Testis (tissue), 3 donors: ENCODE data around the gene ZBTB20. TPM values are rescaled to one million over a fixed set of nuclear protein-coding genes. Genes with fewer than 3 reads are reported as not detected.

Experiments
- DNase-seq: peaks from one replicate; pipeline ENCODE4 v3.0.0-alpha.2; 2019
- H3K27ac ChIP-seq, 2 donors: fragments of 200-600 bp; sonication (generic); one replicate each; pipeline ENCODE4 v1.5.1; 2019
- H3K27me3 ChIP-seq: fragments of 200-600 bp; sonication (generic); one replicate; pipeline ENCODE4 v1.5.1; 2019
- H3K36me3 ChIP-seq: fragments of 200-600 bp; sonication (generic); one replicate; pipeline ENCODE4 v1.5.1; 2017; ENCODE audit warnings: low read depth; ENCODE audit errors: missing control alignments
- H3K4me1 ChIP-seq: fragments of 200-600 bp; sonication (generic); one replicate; pipeline ENCODE4 v1.5.1; 2019
- H3K4me3 ChIP-seq, 2 donors: fragments of 200-600 bp; sonication (generic); one replicate each; pipeline ENCODE4 v1.5.1; 2017 to 2019
- H3K9me3 ChIP-seq: fragments of 200-600 bp; sonication (generic); one replicate; pipeline ENCODE4 v1.5.1; 2017
- CTCF ChIP-seq, 3 experiments: fragments of 450-650 bp in 2 of 3; fragments of 200-600 bp in 1 of 3; sonication (generic) in 1 of 3; IDR thresholded peaks; one replicate each; pipeline ENCODE4 v1.5.1; 2016 to 2019; ENCODE audit warnings: antibody characterized with exemption in 3 of 3, mild to moderate bottlenecking in 2 of 3, moderate library complexity in 1 of 3
- POLR2A ChIP-seq: fragments of 450-650 bp; IDR thresholded peaks from one replicate; pipeline ENCODE4 v1.6.1; 2017; ENCODE audit warnings: antibody characterized with exemption, mild to moderate bottlenecking, moderate library complexity
- WGBS, 2 donors: methylation state at CpG; one replicate each; pipeline ENCODE4 v1.1.5; 2018; 5-methylcytosine and 5-hydroxymethylcytosine counted together
- intact Hi-C: fragments of 100-400 bp; cut with DNase I; formaldehyde crosslinking; loops from one replicate; pipeline ENCODE4 v1.15.1; 2023; ENCODE audit warnings: low total_unique reads
- polyA plus RNA-seq: library from polyadenylated mRNA; stranded (reverse); fragments of 350-450 nt; fragmentation: Illumina TruSeq; extraction: RNeasy Lipid Tissue Mini Kit (QIAGEN cat#74804); gene quantifications from one replicate; pipeline ENCODE4 v1.2.3, GENCODE V29; 2014; ENCODE audit warnings: low read depth, low replicate concordance; ENCODE audit not compliant: insufficient read depth
- total RNA-seq, 2 donors: library from RNA; depleted of rRNA; stranded (reverse); fragments of >200 nt; gene quantifications; one replicate each; pipeline ENCODE4 v1.2.3, GENCODE V29; 2016

Gene ZBTB20
- total and polyA plus RNA-seq, 3 donors from 2014 or later: 36.8 to 179 (median 126) TPM

GRCh38 chr3:114393367-114394072 lies 753.6 kb downstream of the ZBTB20 start:
- no peak for DNase-seq
- TF ChIP-seq POLR2A: no peak
- no peak for TF ChIP-seq CTCF (IDR thresholded peaks at IDR 0.05)
- Histone ChIP-seq H3K4me1 (peaks cover 22% of the 10 kb centered on the region), H3K27ac (no peak overlapping the region), H3K4me3 (no peak overlapping the region), H3K9me3 (no peaks in the 10 kb centered on the region), H3K36me3 (no peaks in the 10 kb centered on the region), H3K27me3 (no peaks in the 10 kb centered on the region)
- 81 to 83% methylated on average over 5 to 7 of the region's 7 CpGs for WGBS, 2 donors
- intact Hi-C loops: no loop called here

- H3K9me3 ChIP-seq: no peaks in the 10 kb centered on the region
- no peak overlapping the region for H3K4me3 ChIP-seq
- no peaks in the 10 kb centered on the region for H3K36me3 ChIP-seq
- TF ChIP-seq POLR2A: no peak
- no peak for TF ChIP-seq CTCF (IDR thresholded peaks at IDR 0.05)
- no peak overlapping the region for H3K27ac ChIP-seq
- 95 to 100% methylated on average over 2 of the region's 2 CpGs for WGBS, 2 donors
- H3K4me1 ChIP-seq: peaks cover 22% of the 10 kb centered on the region
- H3K27me3 ChIP-seq: no peaks in the 10 kb centered on the region
- intact Hi-C loops: no loop called here
- no peak for DNase-seq
Measured at GRCh38 chr3:114392831-114393230, 754.3 kb downstream of the ZBTB20 start.

DNA sequence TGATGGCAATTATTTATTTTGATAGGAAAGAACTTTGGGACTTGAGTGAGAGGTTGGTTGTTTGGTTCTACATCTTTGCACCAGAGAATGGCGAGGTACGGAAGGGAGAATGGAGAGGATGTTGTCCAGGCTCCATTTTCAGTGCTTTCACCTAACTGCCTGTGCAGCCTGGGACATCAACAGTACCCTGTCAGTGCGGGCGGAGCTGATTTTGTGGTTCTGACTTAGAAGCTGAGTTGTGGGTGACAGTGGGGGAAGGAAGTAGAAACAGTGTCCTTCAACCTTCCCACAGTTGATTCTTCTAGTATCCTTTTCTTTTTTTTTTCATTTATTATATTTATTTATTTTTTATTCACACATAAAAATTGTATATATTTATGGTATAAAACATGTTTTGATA lies 757.9 kb downstream of the ZBTB20 start:
- Histone ChIP-seq H3K27me3 (no peaks in the 10 kb centered on the region), H3K4me1 (peaks cover 19% of the 10 kb centered on the region), H3K27ac (no peak overlapping the region), H3K9me3 (no peaks in the 10 kb centered on the region), H3K36me3 (no peaks in the 10 kb centered on the region), H3K4me3 (no peak overlapping the region)
- no peak for TF ChIP-seq POLR2A
- TF ChIP-seq CTCF (IDR thresholded peaks at IDR 0.05): no peak
- no peak for DNase-seq
- WGBS, 2 donors: 94 to 95% methylated on average over 4 of the region's 4 CpGs
- intact Hi-C loops: no loop called here

DNA sequence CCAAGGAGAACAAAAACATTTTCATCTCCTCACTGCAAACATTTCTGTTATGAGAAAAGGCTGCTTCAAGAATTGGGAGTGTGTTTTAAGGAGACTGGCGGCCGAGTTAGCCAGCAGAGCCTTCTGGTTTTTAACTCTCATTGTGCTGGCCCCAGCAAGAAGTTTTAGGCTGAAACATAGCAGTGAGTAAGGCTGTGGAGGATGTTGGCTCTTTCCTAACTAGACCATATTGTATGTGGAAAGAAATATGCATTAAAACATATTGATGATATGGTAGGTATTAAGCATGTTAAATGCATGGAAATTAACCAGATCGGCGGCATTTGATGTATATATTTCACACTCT lies 762.6 kb downstream of the ZBTB20 start:
- intact Hi-C loops: no loop called here
- 36 to 38% methylated on average over 4 of the region's 4 CpGs for WGBS, 2 donors

More for the DNA sequence above, 762.6 kb downstream of the ZBTB20 start:
- DNase-seq: no peak
- TF ChIP-seq POLR2A: no peak
- TF ChIP-seq CTCF (IDR thresholded peaks at IDR 0.05): no peak
- Histone ChIP-seq H3K9me3 (no peaks in the 10 kb centered on the region), H3K4me3 (peak overlapping the region in 1 of 2 donors; percentile 38), H3K4me1 (peaks cover 31% of the 10 kb centered on the region), H3K36me3 (no peaks in the 10 kb centered on the region), H3K27ac (peak overlapping the region; percentile 88 to 91), H3K27me3 (no peaks in the 10 kb centered on the region)
